Stimulated activated CD4-positive, alpha-beta T cell treated with anti-CD3 and anti-CD28 coated beads, TNF-alpha, amount 100 ng/mL, for 4 hours (primary cell): ENCODE data around the gene FMN2.
"Not testable (repeated sequence)": the region's sequence is repeated elsewhere in the genome, so short reads cannot be mapped to it uniquely, and the experiment has no call there.

ENCODE experiments used
- DNase-seq, 3 experiments: peaks; one replicate each; pipeline ENCODE4 v3.0.0-alpha.2; 2020; ENCODE audit warnings: low read depth in 3 of 3

The FMN2 gene

DNA sequence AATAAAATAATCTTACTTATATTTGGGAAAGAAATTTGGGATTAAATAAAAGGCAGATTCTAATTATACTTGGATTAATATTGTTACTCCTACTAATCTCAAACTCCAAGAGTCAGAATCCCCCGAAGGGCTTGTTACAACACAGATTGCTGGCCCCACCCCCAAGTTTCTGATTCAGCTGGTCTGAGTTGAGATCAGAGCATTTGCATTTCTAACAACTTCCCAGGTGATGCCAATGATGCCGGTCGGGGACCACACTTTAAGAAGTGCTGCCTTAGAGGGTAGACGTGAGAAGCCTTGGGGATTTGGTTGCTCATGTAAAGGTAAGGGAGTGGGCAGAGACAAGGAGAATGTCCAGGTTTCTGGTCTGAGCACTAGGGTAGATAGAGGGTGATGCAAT lies 47.2 kb downstream of the FMN2 start:
- no peak for DNase-seq

DNA sequence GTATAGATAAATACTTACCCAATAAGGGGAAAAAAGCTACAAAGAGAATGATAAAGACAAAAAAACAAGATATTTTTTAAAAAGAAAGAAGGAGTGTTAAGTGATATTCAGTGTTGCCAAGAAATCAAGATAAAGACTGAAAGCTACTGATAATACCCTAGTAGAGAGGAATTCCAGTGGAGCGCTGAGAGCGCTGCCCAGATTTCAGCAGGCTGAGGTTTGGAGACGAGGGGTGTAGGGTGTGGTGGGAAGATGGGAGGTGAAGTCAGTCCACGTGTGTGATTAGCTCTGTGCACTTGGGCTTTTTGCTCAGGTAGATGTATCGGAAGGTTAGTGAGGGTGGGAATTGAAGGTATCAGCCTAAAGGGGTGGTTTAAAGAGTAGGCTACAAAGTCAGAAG lies 47.8 kb downstream of the FMN2 start:
- DNase-seq: no peak

DNA sequence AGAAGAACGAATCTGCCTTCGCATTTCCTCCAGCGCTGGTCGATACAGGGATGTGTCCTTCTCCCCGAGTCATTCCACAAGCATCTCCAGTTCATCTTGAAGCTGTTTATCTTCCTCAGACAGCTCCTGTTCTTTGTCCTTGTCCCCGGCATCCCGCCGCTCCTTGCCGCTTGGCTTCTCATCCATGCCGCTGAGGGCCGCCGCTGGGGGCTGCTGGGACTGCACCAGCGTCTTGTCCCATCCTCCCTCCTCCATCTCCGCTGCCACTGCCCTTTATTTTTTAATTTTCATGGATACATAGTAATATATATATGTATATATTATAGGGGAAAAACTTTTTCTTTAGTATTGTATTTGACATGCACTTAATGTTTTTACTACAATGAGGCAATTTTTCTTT lies 53.4 kb downstream of the FMN2 start:
- DNase-seq: no peak

DNA sequence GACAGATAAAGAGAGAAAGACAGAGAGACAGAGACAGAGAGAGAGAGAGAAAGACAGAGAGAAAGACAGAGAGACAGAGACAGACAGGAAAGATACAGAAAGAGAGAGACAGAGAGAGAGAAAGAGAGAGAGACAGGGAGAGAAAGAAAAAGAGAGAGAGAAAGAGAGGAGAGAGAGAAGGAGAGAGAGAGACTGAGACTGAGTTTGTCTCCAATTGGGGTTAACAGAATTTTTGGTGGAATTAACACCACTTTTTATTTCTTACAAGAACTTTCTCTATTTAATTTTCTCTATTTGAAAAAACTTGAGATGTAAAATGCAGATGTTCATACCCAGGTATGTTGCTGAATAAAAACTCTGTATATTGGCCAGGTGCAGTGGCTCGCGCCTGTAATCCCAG lies 56.6 kb downstream of the FMN2 start:
- no peak for DNase-seq

DNA sequence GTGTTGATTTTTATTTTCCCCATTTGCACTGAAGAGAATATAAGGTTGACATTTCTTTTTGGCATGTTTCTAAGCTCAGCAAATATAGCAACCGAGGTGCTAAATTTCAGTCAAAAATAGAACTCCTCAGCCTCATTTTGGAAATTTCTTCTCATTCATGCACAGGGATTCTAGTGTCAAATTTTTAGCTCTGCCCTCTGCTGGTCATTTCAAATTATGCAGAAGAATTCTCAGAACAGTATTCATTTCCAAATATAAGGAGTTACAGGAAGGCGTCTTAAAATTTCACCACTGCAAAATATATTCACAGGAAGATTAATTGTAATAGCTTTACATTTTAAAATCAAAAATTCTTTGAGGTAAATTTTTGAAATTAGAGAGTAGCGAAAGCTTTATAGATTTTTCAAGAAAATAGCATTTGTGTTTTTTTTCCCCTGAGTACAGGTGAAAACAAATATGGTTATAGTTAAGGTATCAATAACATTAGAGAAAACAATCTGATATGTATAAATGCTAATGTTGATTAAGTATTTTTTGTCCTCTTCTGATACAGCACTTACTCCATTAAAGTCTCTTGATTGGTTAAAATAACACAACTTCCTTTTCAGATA lies 57.9 kb downstream of the FMN2 start:
- no peak for DNase-seq

DNA sequence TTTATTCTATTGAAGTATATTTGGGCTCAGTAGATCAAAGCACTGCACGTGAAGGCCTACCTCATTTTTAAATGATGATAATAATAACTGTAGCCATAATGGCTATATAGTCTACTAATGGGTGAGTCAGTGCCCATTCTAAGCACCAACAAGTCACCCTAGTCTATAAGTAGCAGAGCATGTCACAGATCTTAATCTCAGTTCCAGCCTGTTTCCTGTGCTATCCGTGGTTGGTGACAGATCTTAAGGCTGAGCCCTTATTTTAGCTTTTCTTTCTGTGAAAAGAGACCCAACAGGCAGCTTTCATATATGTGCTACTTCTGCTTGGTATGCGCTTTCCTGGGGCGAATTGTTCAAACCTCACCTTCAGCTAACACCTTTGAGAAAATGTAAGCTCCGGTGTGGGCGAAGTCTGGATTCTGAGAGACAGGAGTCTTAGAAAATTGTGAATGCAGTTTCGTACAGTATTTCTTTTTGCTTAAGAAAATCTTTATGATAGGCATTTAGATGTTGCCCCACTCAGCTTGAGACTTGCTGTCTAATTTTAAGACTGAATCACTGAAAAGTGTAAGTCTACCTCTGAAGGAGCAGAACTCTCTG lies 59.6 kb downstream of the FMN2 start:
- DNase-seq: no peak

DNA sequence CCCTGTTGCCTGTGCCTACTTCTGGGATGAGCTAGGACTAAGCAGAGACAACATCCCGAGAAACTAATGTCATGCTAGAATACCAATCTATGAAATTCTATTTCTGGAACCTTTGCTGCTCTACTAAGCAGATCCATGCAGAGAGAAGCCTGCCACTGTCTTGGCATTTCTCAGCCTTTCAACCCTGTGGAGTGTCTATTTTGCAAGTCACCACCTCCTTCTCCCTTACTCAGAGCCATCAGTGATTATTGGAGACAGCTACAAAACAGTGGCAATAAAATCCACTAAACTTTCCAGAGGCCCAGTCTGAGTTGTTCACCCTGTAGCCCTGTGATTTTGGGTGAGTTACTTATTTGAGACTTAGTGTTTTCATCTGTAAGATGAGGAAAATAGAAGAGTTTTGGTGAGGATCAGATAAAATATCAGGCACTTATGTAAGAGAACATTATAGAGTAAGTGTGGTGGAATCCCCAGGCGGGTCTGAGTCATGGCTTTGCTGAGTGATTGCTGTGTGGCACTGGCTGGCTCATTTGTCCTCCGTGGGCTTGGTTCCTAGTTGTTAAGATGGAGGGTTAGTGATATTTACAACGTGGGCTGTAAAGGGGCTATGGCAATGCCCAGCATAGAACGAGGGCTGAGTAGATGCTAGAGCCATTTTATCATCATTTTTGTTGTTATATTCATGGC lies 61.1 kb downstream of the FMN2 start:
- DNase-seq: no peak

DNA sequence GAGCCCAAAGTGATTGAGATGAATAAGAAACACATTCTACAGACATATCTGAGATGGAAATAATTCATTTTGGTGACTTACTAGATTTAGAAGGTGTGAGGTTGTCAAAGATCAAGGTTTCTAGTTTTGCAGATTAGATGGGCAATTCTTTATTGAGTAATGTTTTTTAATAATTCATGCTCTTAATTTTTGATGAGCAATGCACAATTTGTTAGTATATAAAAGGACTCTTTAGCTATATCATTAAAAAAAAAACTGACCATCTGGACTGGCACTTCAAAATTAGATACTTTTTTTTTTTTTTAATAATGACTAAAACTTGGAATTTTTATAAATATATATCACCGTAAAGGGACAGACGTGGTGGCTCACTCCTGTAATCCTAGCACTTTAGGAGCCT lies 63.9 kb downstream of the FMN2 start:
- DNase-seq: no peak

DNA sequence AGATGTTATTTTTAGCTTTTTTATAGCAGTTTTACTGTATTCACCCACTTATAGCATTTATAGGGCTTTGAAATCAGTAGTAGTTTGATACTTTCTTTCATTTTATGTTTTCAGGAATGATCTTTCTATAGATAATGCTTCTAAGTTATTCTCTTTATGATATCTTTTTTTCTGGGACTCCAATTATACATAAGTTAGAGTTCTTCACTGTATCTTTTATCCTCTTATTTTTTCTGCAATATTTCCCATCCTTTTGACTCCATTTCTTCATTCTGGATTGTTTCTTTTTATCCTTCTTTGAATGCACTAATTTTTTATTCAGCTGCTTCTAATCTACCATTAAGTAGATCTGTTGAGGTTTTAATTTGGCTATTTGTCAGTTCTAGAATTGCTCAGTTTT lies 73.1 kb downstream of the FMN2 start:
- DNase-seq: no peak

DNA sequence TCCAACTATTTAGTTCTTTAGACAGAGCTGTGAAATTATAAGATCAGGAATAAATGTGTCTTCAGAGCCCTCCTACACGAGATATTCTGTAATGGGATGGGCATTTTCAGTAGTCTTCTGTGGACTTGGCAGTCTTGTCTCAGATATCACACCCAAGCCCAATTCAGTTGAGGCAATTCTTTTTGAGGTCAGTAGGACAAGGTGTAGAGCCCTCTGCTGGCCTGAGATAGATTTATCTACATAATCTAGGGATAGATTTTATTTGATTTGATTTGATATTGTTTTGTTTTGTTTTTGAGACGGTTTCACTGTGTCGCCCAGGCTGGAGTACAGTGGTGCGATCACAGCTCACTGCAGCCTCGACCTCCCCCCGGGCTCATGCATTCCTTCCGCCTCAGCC lies 77.5 kb downstream of the FMN2 start:
- no peak for DNase-seq

DNA sequence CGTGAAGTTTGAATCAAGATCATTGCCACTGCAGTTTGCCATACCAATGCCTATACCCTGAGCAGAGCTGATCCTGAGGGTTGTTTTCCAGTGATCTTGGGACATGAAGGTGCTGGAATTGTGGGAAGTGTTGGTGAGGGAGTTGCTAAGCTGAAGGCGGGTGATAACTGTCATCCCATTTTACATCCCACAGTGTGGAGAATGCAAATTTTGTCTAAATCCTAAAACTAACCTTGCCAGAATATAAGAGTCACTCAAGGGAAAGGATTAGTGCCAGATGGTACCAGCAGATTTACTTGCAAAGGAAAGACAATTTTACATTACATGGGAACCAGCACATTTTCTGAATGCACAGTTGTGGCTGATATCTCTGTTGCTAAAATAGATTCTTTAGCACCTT lies 78.6 kb downstream of the FMN2 start:
- no peak for DNase-seq

DNA sequence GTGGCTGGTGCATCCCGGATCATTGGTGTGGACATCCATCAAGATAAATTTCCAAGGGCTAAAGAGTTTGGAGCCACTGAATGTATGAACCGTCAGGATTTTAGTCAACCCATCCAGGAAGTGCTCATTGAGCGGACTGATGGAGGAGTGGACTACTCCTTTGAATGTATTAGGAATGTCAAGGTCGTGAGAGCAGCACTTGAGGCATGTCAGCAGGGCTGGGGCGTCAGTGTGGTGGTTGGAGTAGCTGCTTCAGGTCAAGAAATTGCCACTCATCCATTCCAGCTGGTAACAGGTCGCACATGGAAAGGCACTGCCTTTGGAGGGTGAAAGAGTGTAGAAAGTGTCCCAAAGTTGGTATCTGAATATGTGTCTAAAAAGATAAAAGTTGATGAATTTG lies 79.1 kb downstream of the FMN2 start:
- no peak for DNase-seq

DNA sequence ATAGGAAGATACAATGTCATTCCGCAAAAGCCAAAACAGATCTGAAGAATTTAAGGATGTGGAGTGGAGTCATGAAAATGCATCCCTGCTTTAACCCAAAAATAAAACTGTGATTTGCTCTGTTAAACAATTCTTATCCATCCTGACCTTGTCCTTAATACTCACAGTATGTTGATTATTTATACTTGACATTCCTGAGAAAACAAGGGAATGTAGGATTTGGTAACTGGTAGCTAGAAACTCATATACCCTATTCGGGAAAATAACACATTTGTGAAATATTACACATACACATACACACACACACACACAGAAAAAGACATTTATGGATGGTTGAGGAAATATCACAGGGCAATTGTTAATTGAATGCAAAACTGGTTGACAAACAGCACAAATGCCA lies 80.2 kb downstream of the FMN2 start:
- DNase-seq: no peak

DNA sequence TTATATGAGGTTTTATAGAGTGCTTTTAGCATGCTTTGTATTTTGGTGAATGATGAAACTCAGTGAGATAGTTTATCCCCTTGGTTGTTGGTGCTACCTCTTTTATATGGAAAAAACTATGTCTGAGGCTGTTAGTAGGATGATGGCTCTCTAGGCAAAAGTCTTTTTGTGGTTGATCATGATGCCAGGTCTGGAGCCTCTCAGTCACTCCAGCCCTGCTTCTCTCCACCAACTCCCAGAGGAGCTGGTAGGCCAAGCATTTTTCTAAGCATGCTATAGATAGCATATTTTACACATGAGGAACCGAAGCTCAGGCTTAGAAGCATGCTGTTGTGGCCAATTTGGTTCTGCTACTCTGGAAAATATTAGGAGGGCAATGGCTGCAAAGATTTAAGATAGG lies 82.2 kb downstream of the FMN2 start:
- no peak for DNase-seq

DNA sequence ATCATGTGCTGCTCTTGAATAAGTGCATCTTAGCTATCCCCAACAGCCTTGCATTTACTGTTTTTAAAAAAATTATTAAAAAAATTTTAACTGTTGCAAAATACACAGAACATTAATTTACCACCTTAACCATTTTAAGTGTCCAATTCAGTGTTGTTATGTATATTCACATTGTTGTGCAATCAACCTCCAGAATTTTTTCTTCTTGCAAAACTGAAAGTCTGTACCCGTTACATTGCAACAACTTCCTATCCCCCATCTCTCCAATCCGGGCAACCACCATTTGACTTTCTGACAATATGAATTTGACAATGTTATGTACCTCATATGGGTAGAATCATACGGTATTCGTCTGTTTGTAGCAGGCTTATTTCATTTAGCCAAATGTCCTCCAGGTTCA lies 83.1 kb downstream of the FMN2 start:
- DNase-seq: no peak

DNA sequence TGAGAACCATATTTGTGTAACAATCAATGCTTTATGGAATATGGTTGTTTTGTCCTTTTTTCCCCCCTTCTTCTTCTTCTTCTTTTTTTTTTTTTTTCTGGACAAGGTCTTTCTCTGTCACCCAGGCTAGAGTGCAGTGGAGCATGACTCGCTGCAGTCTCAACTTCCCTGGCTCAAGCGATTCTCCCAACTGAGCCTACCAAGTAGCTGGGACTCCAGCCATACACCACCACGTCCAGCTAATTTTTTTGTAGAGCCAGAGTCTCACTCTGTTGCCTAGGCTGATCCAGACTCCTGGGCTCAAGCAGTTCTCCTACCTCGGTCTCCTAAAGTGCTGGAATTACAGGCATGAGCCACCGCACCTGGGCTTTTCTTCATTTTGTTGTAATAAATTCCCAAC lies 86.7 kb downstream of the FMN2 start:
- DNase-seq: no peak

DNA sequence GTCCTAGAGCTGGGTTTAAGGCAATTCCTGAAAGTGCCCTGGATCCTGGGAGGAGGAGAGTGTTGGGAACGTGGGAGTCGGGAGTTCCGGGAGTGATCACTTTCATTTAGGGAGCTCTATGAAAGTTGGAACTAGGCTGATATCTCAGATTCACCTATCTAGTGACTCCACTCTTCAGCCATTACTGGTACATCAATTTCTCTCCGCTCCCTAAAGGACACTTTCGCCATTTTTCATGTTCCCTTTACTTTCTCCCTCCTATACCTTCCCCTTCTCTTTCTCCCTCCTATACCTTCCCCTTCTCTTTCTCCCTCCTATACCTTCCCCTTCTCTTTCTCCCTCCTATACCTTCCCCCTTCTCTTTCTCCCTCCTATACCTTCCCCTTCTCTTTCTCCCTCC lies 93.0 kb downstream of the FMN2 start:
- DNase-seq: not testable (repeated sequence)

DNA sequence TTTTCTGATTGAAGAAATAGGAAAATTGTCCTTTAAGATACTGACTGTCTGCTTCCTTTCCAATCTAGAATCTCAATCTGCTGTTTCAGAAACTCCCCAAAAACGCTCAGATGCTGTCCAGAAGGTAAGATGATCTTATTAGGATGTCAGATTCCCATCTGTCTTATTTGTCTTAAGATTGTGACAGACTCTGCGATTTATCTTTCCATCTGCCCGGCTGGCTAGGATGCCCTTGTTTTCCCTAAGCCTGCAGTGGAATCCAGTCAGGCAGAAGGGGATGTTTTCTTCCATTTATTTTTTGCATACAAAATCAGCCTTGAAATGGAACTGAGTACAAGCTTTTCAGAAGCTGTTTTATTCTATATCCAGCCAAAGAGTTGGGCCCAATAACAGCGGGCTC lies 96.5 kb downstream of the FMN2 start:
- no peak for DNase-seq

DNA sequence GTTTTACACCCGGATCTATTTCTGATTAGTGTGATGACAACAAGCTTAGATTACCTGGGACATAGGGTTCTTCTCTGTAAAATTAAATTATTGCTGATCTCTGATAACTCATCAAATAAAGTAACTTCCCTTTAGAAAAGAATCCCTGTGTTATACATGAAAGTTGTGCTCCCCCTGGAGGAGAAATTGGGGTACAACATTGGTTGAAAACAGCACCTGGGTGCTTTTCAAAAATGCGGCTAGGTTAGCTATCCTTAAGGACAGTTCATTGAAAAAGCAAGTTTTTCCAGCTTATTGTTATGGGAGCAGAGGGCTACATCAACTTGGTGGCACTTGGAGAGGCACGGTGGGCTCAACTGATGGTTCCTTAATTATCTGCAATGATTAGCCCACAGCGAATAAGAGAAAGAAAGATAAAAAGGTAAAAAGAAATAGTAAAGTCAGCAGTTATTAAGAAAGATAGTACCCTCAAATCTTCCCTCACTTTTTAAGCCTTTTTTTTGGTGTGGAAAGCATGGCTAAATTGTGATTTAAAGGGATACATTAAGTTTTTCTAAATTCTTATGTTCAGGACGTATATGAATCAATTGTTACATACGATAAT lies 97.8 kb downstream of the FMN2 start:
- DNase-seq: no peak

DNA sequence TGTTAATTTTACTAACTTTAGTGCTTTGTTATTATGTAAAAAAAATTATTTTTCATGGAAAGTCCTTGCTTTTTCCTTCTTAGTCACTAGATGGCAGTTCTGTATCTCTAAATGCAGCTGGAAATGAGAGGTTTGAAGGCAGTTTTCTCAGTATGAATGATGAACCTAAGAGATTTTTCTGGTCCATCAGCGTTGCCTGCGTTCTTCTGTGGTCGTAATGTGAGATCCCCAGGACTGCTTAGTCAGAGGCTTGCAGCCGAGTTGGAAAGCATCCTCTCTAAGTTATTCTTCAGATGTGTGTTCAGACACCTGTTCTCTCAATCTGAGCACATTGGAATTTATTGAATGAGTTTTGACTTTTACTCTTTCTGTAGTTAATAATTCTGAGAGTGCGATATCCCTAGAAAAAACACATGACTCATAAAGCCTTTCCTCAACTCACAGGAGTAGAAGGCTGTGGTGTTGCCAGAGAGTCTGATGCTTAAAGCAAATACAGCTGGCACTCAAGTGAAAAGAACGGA lies 99.3 kb downstream of the FMN2 start:
- no peak for DNase-seq

DNA sequence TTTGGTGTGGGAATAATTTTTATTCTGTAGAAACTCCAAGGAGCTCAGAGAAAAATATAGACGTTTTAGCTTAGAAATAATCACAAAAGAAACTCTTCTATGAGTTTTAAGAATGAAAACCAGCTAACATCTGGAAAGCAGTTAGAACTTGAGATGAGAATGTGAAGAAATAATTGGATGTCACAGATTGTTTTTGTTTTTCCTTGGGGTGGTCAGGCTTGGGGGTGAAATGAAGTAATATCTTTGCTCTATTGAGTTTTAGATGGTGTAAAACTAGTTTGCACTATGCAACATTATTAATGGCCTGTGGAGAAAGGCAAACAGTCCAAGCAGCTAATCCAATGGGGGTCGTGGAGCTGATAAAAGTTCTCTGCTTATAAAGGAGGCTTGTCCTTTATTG lies 101.2 kb downstream of the FMN2 start:
- no peak for DNase-seq

DNA sequence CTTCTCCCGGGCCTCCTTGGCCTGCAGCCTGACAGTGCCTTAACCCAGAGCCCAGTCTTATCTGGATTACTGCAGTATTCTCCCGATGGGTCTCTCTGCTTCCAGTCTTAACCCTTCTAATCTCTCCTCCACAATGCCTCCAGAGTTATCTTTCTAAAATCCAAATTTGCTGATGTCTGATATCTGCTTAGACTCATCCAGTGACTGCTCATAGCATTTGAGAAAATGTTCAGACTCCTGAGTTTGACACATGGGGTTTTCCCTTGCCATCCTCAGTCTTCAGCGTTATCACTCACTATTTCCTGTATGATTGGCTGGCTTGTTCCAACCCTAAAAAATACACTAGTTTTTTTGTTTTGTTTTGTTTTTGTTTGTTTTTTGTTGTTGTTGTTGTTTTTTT lies 102.0 kb downstream of the FMN2 start:
- DNase-seq: no peak

DNA sequence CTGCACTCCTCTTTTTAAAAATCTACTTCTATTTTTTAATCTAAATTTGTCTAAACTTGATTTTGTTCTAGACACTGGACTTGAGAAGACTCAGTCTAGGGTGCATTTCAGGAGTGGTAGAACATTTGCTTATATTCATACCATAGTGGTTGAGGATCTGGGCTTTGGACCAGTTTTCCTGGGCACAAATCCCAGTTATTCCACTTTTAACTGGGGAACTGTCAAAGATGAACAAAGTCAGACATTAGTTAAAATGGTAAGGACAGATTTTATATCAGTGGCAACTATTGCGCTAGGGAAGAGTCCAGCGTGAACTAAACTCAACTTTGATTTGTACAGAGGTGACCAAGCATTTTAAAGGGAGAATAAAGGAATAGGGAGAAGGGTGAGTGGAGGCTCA lies 102.4 kb downstream of the FMN2 start:
- DNase-seq: no peak
